Limb (tissue), 2 donors: ENCODE results near the gene LAMB1.
A peak's percentile ranks its signal among the peaks of the same experiment; 100 is the strongest.

Experiments used
- DNase-seq, 2 donors: peaks; one replicate each; pipeline ENCODE4 v3.0.0-alpha.2; 2016; ENCODE audit errors: extremely low spot score in 2 of 2

LAMB1 gene

DNA sequence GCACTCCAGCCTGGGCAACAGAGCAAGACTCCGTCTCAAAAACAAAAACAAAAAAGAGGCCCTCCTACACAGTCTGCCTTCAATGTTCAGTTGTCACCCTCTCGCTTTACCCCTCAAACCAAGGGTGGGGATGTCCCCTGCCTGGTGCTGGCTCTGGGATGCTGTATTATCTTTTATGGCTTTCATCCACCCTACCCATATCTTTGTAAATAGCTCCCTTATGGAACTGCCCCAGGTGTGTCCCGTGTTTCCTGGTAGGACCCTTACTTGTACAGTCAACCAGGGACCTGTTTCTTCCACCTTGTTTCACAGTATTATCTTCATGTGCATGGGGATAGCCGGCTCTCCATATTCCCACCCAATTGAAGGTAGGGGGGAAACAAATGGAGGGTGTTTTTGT is 15.7 kb upstream of the LAMB1 start:
- DNase-seq = no peak

DNA sequence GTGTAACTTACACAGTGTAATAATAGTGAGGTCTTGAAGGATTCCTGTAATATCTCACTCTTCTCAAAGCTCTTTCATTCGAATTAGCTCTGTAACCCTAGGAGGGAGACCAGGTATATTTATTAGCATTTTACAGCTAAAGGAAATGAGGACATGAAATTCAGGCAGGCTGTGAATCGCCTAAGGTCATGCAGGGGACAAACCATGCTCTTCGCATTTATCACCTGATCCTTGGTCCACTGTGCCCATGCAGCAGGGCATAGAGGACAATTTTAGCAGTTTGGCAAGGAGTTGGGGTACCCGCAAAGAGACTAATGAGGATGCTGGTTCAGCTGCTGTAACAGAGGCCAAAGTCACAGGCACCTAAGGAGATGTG is 14.8 kb upstream of the LAMB1 start:
- DNase-seq = no peak

DNA sequence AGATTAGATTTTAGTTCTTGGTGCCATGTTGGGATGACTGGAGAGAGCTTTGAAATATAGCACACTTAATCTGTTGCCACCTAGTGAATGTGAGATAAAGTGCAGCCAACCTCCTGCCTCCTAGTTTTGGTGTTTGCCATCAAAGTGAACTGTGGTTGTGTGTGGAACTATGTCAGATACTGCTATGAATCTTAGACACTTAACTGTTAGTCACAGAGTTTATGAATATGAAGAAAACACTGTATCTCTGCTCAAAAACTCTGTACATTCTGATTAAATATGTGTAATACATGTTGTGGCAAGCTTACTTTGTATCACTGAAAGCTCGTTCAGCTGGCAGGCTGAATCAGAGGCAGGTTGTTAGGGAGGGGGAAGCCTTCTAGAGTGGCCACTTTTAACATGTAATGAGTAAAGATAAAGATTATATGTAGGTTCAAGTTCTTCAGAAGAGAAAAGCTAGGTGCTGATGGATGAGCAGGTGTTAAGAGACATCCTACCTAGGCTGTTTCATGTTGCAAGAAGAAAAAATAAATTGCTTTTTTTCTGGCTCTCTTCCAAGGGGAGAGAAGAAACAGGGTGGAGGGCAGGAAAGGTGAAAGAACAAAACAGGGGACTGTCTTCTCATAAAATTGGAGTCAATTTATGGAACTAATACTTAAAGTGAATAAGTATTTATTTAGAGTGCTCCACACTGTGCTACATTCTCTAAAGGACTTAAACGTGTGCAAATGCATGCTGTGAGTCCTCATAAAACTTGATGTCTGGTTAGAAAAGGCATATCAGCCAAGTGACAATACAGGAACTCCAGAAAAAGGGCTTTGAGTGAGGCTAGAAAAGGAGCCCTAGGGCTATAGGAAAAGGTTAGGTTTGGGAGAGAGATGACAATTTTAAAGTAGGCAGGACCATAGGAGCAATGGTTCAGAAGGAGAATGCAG is 14.1 kb upstream of the LAMB1 start:
- DNase-seq = no peak

DNA sequence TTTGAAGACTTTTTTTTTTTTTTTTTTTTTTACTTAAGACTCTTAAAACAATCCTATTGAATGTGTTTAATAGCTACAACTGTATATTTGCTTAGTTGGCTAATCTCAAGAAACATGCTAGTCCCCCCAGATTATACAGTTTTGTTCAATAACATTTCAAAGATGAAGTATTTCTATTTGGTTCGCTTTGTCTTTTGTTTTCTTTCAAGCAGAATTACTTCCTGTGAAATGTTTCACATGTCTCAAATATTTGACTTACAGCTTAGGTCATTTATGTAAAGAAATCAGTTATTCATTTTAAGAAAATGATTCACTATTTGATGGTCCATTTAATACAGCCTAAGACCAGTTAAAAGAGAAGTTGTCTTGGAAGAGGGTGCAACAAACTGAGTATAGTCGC is 12.8 kb upstream of the LAMB1 start:
- no peak for DNase-seq

DNA sequence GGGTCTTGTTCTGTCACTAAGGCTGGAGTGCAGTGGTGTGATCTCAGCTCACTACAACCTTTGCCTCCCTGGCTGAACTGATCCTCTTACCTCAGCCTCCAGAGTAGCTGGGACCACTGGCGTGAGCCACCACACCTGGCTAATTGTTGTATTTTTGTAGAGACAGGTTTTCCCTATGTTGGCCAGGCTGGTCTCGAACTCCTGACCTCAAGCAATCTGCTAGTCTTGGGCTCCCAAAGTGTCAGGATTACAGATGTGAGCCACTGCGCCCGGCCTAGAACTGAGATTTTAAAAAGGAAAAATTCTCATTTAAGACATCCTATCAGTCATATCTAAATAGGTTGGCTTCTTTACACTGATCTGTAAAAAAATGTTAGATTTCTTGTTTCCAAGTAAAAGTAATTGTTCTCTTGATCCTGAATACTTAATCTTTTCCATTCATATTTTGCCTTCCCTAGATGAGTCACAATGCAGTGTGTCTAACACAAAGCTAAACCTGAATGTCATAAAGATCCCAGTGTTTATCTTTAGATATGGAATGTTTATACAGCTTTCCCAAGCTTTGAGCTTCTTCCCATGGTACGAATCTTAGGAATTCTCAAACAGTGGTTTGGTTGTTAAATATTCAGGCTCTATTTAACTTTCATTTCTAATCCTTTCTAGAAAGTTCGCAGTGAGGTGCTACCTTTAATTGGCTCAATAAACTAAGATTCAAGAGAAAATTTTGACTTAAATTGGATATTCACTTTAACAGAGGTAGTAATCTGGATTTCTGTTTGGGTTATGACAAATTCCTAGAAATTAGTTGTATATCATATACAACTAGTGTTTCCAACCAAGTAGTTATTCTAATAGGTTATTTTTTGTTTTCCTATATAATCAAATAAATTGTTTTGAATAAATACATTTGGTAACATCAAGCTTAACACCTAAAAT is 12.1 kb upstream of the LAMB1 start:
- no peak for DNase-seq

DNA sequence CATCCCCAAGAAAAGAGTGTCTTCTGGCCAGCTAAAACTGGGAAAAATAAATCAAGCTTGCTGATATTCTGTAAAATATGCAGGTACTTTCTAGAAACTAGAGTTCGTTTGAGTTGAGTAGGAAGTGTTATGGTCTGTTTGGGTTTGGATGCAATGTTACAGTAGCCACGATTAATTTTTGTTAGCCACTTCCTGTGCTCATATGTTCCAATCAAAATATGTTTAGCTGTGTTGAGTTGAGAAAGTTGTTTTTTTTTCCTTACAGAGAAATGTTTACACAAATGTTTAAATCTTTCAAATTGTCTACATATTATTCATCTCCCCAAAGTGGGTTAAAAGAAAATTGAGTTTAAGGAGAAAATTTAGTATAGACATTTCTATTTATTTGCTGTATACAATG is 11.3 kb upstream of the LAMB1 start:
- DNase-seq = no peak

DNA sequence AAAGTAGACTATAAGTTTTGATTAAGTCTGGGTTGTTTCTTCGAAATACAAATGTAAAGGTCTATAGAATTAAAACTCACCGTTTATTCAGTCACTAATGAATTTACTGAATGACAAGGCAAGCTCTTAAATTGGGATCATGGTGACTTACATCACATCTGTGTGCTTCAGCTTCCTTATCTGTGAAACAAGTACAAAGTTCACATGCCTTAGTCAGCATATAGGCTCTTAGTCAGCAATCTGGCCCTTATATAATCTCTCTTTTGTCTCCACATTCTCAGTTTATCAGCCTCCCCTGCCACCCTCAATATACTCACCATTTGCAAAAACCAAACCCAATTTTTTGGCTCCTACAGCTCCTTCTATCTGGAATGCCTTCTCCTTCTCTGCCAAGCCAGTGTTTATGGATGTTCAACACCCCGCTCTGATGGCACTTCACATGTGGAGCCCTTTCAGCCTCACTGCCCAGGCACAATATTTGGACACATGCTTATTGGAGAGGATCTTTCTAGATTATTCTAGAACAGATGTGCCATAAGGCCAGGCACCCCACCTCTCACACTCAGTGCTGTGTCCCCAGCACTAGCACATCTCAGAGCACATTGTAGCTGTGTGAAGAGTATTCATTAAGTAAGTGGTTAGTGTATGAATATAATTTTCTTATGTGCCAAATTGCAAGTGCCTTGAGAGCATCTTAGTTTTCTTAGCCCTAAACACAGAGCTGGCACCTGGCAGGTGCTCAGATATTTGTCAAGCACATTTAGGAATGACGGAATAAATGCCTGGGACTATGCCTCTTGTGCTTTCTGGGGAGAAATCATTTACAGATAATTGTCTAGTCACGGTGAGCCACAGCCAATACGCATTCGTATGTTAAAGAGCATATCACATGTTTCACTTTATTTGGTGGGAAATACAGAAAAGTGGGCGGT is 9.8 kb upstream of the LAMB1 start:
- DNase-seq = no peak

DNA sequence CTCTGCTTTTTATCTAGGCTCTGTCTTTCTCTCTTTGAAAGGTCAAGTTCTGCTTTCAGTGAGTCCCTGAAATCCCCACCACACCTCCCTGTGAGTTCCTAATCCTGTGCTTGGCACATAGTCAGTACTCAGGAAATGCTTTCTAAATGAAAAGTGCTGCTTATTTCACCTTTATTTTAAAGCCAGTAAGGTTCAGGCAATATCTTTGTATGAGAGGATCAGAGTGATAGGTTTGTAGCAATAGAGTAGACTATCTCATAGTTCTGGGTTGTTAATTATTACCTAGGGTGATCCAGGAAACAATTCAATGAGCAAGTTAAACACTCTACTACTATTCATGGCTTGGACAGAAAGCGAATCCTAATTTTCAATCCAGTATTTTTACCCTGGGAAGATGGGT is 7.4 kb upstream of the LAMB1 start:
- DNase-seq = no peak

DNA sequence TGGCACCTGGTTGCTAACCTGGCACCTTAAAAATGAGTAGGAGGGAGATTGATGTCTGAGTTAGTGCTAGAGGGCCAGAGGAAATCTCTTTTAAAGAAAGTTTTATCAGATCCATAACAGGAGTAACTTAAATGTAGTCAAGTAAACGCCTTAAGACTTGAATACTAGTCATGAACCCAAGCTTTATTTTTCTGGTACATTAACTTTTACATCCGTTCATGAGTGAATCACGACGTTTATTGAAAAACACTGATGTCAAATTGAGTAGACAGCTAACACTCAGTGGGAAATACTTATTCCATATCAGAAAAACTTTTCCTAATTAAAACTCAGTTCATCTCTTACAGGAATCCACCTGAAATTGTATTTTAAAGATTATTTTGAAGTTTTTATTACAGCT is 6.9 kb upstream of the LAMB1 start:
- no peak for DNase-seq

DNA sequence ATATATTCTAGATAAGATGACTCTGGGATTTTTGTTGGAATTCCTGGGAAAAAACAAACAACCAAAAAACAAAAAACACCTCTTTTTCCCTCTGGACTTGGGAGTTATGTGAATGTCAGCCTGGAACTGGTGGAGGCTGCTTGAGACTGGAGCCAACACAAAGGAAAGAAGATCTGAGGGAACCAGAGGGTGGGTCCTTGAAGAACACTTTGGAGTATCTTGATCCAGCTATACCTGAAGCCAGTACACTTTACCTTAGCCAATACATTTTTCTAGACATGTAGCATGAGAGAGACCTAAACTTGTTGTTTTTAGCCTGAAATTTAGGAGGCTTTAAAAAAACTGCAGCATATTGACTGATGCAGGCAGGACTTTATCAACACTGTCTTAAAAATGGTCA is 5.9 kb upstream of the LAMB1 start:
- no peak for DNase-seq

DNA sequence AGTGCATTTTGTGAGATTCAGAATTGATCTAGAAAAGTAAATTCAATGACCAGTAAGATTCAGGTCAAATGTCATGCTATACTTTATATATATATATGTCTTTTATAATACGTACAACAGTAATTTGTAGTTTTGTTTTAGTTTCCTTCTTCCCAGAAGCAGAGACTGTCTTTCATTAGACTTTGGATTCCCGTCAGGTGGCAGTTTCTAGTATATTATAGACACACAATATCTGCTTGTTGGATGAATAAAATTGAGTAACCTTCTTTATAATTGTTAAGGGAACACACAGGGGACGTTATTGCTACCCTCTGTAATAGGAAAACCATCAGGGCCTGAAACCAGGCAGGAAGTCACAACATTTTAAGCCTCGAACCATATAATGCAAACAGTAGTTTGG is 5.3 kb upstream of the LAMB1 start:
- DNase-seq = no peak

DNA sequence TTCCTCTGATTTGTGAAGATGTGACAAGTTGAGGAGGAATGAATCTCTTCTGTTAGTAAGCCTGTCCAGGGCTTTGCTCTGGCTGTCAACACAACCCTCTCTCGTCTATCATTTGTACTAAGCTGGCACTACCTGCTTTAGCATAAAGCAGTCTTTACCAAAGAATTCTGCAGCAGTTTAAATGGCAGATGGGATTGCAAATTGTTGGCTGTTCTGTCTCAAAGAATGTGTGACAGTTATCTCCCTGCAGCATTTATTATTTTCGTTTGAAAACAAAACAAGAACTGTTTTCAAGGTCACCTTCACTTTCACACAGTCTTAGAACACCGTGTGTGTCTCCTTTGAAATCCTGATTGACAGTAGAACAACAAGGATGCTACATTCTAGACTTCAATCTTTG is 4.8 kb upstream of the LAMB1 start:
- DNase-seq = no peak

DNA sequence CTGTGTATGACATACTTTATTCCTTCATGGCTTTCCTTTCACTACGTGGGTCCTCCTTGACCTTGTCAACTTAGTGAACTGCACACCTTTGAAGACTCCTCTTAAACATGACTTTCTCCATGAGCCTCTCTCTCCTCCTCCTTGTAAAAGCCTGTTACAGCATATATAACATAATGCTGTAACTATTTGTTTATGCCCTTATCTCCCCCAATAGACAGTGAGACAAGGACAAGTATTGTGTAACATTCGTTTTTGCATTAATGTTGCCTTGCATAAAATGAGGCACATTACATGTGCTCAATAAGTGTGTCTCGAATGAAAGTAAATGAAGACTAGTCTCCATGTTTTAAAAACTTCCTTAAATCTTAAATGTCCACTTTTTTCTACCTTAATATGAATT is 4.3 kb upstream of the LAMB1 start:
- no peak for DNase-seq

DNA sequence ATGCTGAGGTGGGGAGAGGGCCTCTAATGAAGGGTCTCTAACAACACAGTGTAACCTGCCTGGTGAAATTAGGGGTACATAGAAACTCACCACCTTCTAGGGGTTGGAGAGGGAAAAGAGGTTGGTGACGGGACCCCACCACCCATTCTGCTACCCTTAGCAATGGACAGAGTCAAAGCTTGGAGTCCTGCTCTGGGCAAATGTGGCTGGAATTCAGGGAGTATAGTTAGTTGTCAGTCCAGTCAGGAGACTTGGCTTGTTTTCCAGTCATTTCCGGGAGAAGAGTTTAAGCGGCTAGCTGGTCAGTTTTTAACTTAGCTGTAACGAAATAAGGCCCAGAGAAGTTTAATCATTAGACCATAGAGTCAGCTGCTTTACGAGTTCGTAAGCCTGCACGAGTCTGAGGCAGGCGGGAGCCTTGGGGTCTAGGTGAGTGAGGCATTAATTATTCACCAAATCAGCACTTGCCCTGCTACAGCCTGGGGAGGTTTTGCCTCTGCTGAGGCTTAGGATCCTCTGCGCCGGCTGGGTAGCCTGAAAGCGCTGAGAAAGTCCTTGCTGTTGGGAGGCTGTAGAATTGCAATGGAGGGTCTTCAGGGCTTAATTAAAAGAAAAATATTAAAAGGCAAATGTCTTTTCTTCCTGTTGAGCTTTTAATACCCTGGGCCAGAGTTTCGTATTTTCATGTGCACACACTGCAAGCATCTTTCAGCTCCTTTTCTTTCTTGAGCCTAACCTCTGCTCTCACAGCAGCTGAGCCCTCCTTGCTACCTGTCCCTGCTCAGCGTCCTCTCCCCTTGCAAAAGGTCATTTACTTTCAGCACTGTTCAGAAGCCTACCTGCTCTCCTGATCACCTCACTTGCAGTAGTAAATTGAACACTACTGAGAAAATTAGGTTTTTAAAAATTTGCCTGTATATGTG is 1.5 kb upstream of the LAMB1 start:
- DNase-seq = no peak

DNA sequence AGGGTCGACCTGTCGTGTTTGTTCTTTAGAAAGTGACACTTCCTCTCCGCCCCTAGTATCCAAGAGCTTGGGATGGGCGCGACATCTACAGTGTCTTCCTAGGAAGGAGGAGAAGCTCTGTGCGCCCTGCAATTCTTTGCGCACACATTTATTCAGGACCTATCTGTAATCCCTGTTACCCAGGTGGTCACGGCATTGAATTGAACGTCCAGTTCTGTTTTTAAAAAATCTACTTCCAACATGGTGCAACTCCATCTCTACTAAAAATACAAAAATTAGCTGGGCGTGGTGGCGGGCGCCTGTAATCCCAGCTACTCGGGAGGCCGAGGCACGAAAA is 606 bp upstream of the LAMB1 start:
- no peak for DNase-seq

DNA sequence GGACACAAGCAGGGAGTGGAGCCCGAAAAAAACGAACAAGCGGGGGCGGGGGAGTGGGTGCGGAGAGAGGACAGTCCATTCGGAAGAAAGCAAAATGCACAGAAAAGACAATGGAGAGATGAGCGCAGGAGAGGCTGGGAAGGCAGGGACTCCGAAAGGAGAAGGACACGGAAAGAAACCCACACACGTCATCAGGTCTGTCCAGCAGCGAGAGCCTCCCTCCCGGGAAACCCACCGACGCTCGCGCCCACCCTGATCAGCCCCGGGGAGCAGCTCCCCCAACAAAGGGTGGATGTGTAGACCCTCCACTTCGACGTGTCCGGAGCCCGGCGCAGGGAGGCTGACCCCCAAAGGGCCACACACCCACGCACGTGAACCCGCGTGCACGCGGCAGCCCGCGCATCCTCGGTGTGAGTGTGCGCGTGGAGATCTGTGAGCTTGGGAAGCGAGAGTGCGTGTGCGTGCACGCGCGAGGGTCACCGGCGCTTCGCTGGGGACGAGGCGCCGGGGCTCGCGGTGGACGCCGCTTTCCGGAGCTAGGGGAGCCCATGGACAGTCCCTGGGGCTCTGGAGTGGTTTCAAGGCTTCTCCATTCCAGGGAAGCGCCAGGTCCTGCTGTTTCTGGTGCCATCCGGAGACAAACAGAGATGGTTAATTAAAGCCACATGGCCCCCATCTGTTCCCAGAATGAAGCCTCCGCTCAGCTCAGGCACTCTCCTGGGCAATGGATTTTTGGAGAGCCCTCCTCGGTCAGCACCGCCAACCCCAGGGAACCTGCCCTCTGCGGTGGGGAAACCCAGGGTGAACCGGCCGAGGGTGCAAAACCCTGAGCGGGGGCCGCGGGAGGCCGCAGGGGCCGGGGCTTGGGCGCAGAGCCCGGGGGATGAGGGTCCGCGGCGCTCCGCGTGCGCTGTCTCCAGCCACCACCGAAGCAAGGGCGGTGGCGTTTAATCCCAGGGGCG is 916 bp downstream of the LAMB1 start:
- DNase-seq = peak in 1 of 2 donors; percentile 76

DNA sequence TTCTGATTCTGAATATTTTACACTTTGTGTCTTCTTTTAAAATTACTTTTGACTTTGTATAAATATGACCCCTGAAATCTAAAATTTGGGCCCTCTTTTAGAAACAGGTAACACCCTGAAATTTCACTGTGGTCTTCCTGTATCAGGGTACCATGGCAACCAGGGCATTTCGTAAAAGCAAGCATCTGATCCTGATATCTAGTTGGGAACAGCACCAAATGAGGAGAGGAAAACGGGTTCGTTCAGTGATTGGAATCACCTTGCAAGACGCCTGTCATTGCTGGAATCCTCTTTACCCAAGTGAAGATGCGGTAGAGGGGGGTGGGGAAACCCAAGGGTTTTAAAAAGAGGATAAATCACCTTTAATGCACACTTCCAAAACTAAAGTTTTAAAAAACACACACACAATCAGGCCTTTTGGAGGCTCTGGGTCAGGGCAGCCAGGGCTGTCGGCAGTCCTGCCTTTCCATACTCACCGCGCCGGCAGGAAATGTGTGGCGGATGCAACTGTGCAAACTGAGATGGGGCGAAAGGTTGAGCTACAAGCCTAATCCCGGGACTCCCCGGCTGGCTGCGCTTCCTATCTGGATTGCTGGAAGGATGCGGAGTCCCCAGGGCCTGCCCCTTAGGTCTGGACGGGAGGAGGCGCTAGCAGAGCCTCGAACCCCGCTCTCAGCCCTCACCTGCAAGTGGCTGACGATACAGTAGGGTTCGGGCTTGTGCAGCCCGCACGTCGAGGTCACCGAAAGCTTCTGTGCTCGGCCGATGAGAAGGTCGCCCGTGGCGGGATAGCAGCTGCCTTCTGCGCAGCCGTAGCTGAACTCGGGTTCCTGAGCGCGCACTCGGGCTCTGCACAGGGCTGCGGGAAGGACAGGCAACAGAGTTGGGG is 1.8 kb downstream of the LAMB1 start:
- peak in 1 of 2 donors; percentile 62 for DNase-seq
